Activated naive CD8-positive, alpha-beta T cell (primary cell): ENCODE results near the gene ZNF701.
A peak's percentile ranks its signal among the peaks of the same experiment; 100 is the strongest.
"Not testable (repeated sequence)": the region's sequence is repeated elsewhere in the genome, so short reads cannot be mapped to it uniquely, and the experiment has no call there.

Source experiments
- H3K27ac Mint-ChIP-seq: one replicate; pipeline ENCODE4 v1.8.0; 2021; ENCODE audit warnings: mixed read lengths
- H3K27me3 Mint-ChIP-seq: one replicate; pipeline ENCODE4 v1.8.0; 2021; ENCODE audit warnings: mixed read lengths
- H3K36me3 Mint-ChIP-seq: one replicate; pipeline ENCODE4 v1.8.0; 2021; ENCODE audit warnings: mixed read lengths
- H3K4me1 Mint-ChIP-seq: one replicate; pipeline ENCODE4 v1.8.0; 2021; ENCODE audit warnings: low read depth, mixed read lengths
- H3K4me3 Mint-ChIP-seq: one replicate; pipeline ENCODE4 v1.8.0; 2021; ENCODE audit warnings: mild to moderate bottlenecking, mixed read lengths
- H3K9me3 Mint-ChIP-seq: one replicate; pipeline ENCODE4 v1.8.0; 2021; ENCODE audit warnings: low read depth, mixed read lengths

Gene ZNF701

GRCh38 chr19:52542984-52543664 is 27.0 kb upstream of the ZNF701 start:
- Mint-ChIP-seq H3K27ac (peak overlapping the region; percentile 59), H3K9me3 (peaks cover 3% of the 10 kb centered on the region), H3K36me3 (peaks cover 49% of the 10 kb centered on the region), H3K27me3 (no peaks in the 10 kb centered on the region), H3K4me3 (peak overlapping the region; percentile 33), H3K4me1 (peaks cover 27% of the 10 kb centered on the region)

DNA sequence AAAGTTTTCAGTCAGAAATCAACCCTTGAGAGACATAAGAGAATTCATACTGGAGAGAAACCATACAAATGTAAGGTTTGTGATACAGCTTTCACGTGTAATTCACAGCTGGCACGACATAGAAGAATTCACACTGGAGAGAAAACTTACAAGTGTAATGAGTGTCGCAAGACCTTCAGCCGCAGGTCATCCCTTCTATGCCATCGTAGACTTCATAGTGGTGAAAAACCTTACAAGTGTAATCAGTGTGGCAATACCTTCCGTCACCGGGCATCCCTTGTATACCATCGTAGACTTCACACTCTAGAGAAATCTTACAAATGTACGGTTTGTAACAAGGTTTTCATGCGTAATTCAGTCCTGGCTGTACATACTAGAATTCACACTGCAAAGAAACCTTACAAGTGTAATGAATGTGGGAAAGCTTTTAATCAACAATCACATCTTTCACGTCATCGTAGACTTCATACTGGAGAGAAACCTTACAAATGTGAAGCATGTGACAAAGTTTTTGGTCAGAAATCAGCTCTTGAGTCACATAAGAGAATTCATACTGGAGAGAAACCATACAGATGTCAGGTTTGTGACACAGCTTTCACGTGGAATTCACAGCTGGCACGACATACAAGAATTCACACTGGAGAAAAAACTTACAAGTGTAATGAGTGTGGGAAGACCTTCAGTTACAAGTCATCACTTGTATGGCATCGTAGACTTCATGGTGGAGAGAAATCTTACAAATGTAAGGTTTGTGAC is 15.7 kb upstream of the ZNF701 start:
- Mint-ChIP-seq H3K9me3 (peaks cover 30% of the 10 kb centered on the region), H3K27me3 (no peaks in the 10 kb centered on the region), H3K36me3 (peaks cover 62% of the 10 kb centered on the region), H3K4me1 (no peaks in the 10 kb centered on the region), H3K27ac (no peak overlapping the region), H3K4me3 (no peak overlapping the region)

DNA sequence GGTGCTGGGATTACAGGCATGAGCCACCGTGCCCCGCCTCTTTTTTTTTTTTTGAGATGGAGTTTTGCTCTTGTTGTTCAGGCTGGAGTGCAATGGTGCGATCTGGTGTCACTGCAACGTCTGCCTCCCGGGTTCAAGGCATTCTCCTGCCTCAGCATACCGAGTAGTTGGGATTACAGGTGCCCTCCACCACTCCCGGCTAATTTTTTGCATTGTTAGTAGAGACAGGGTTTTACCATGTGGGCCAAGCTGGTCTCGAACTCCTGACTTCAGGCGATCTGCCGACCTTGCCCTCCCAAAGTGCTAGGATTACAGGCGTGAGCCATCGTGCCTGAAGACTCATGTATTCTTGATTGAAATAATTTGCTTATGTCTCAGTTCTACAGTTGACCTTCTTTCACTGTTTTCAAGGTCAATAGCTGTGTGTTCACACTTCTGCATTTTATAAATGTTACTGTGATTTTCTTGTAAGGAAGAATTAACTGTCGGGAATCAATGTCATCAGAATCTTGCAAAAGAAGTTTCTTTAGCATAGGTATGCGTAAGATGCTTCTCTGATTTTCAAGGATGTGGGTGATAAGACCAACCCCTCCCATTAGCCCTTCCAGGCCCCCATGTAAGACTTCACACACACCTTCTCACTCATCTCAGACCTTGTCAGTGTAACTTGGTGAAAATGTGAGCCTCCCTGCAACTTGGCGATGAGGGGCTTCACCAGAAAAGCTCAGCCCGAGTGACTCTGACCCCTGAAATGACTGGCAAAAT is 12.7 kb upstream of the ZNF701 start:
- H3K4me1 Mint-ChIP-seq = no peaks in the 10 kb centered on the region
- no peak overlapping the region for H3K27ac Mint-ChIP-seq
- H3K9me3 Mint-ChIP-seq = peaks cover 30% of the 10 kb centered on the region
- peaks cover 67% of the 10 kb centered on the region for H3K36me3 Mint-ChIP-seq
- no peak overlapping the region for H3K4me3 Mint-ChIP-seq
- H3K27me3 Mint-ChIP-seq = no peaks in the 10 kb centered on the region

DNA sequence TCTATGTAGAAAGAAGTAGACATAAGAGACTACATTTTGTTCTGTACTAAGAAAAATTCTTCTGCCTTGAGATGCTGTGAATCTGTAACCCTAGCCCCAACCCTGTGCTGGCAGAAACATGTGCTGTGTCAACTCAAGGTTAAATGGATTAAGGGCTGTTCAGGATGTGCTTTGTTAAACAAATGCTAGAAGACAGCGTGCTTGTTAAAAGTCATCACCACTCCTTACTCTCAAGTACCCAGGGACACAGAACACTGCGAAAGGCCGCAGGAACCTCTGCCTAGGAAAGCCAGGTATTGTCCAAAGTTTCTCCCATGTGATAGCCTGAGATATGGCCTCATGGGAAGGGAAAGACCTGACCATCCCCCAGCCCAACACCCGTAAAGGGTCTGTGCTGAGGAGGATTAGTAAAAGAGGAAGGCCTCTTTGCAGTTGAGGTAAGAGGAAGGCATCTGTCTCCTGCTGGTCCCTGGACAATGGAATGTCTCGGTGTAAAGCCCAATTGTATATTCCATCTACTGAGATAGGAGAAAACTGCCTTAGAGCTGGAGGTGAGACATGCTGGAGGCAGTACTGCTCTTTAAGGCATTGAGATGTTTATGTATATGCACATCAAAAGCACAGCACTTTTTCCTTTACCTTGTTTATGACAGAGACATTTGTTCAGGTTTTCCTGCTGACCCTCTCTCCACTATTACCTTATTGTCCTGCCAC is 11.2 kb upstream of the ZNF701 start:
- Mint-ChIP-seq H3K36me3 (peaks cover 66% of the 10 kb centered on the region), H3K9me3 (peaks cover 19% of the 10 kb centered on the region)
- H3K4me1 Mint-ChIP-seq, H3K4me3 Mint-ChIP-seq, H3K27me3 Mint-ChIP-seq, H3K27ac Mint-ChIP-seq: not testable (repeated sequence)

- H3K9me3 Mint-ChIP-seq, H3K4me3 Mint-ChIP-seq, H3K27ac Mint-ChIP-seq, H3K27me3 Mint-ChIP-seq, H3K4me1 Mint-ChIP-seq: not testable (repeated sequence)
- peaks cover 61% of the 10 kb centered on the region for H3K36me3 Mint-ChIP-seq
These were observed 8.5 kb upstream of the ZNF701 start for GRCh38 chr19:52561611-52562010.

DNA sequence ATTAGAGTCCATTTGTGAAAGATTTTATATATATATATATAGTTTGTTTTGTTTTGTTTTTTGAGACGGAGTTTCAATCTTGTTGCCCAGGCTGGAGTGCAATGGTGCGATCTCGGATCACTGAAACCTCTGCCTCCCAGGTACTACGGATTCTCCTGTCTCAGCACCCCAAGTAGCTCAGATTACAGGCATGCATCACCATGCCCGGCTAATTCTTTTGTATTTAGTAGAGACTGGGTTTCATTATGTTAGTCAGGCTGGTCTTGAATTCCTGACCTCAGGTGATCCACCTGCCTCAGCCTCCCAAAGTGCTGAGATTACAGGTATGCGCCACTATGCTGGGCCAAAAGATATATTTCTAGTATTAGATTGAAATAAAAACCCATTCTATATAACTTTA is 4.0 kb upstream of the ZNF701 start:
- Mint-ChIP-seq H3K27ac (no peak overlapping the region), H3K4me3 (no peak overlapping the region), H3K9me3 (peaks cover 13% of the 10 kb centered on the region), H3K27me3 (no peaks in the 10 kb centered on the region), H3K36me3 (peaks cover 37% of the 10 kb centered on the region), H3K4me1 (peaks cover 13% of the 10 kb centered on the region)

DNA sequence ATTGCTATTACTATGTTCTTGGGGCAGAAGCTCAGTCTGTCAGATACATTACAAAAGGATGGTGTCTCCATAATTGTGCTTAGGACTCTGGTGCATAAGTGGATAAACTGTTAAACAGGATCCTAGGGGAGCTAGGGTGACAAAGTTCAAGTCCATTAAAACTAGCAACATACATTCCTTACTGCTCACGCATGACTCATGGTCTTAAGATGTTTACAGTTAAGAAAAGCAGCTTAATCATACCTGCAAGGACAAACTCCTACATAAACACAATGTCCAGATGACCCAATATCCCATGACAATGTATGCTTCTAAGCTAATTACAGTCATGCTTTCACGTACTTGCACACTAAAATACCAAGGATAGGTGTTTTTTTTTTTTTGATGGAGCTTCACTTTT is 3.5 kb upstream of the ZNF701 start:
- Mint-ChIP-seq H3K27ac (no peak overlapping the region), H3K9me3 (peaks cover 13% of the 10 kb centered on the region), H3K4me1 (peaks cover 16% of the 10 kb centered on the region), H3K4me3 (no peak overlapping the region), H3K36me3 (peaks cover 37% of the 10 kb centered on the region), H3K27me3 (no peaks in the 10 kb centered on the region)

DNA sequence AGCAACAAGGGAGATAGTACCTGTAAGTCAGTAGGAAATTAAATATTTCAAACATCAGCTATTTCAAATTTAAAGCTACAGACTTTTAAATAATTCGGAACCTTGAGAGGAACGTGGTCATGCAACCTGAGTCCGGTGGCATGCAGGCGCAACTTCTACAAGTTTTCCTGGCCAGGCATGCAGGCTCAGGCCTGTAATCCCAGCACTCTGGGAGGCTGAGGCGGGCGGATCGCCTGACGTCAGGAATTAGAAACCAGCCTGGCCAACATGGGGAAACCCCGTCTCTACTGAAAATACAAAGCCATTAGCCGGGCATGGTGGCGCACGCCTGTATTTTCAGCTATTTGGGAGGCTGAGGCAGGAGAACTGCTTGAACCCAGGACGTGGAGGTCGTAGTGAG is 2.2 kb upstream of the ZNF701 start:
- H3K27ac Mint-ChIP-seq = no peak overlapping the region
- peaks cover 27% of the 10 kb centered on the region for H3K4me1 Mint-ChIP-seq
- peaks cover 38% of the 10 kb centered on the region for H3K36me3 Mint-ChIP-seq
- no peaks in the 10 kb centered on the region for H3K27me3 Mint-ChIP-seq
- peaks cover 20% of the 10 kb centered on the region for H3K9me3 Mint-ChIP-seq
- no peak overlapping the region for H3K4me3 Mint-ChIP-seq

DNA sequence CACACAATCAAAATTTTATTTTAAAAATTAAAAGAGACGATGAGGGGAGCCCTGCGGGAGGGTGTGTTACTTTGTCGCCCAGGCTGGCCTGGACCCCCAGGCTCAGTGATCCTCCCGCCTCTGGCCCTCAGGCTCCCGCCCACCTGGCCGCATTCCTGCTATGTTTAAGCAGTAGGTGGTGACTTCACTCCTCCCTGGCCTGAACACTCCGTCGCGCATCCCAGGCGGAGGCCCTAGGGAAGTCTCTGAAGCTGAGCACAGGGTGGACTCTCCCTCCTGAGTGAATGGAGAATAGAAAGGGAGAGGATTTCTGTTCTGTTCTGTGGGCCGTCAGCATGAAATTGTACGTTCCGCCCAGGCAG is 468 bp upstream of the ZNF701 start:
- Mint-ChIP-seq H3K9me3 (peaks cover 27% of the 10 kb centered on the region), H3K4me1 (peaks cover 31% of the 10 kb centered on the region), H3K36me3 (peaks cover 35% of the 10 kb centered on the region), H3K4me3 (peak overlapping the region; percentile 93)
- not testable (repeated sequence) for H3K27ac Mint-ChIP-seq, H3K27me3 Mint-ChIP-seq

DNA sequence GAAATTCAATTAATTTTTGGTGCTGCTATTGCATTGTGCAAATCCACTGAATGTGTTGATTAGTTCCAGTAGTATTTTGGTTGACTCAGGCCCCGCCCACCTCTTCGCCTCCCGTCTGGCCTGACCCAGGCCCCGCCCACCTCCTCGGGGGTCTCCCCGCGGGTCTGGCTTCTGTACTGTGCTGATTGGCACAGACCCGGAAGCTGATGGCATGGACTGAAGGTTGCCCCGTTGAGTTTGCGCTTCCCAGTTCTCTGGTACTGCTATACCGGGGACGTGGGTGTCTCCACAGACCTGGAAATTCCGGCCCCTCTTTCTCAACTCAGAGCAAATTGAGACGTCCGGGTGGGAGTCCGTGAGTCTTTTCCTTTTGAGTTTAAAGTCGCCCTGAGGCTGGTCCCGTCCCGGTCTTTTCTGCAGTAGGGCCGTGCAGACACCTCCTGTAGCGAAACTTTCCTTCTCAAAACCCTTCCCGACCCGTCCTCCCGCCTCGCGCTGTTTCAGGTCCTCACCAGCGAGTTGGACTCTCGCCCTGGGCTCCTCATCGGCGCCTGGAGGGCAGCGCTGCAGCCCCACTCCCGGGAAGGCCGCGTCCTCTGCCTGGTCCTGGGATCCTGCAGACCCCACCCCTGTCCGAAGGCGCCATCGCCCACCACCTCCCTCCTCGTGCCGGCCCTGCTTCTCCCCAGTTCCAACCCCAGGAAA is 14.8 kb downstream of the ZNF701 start:
- no peak overlapping the region for H3K4me3 Mint-ChIP-seq
- peaks cover 49% of the 10 kb centered on the region for H3K36me3 Mint-ChIP-seq

DNA sequence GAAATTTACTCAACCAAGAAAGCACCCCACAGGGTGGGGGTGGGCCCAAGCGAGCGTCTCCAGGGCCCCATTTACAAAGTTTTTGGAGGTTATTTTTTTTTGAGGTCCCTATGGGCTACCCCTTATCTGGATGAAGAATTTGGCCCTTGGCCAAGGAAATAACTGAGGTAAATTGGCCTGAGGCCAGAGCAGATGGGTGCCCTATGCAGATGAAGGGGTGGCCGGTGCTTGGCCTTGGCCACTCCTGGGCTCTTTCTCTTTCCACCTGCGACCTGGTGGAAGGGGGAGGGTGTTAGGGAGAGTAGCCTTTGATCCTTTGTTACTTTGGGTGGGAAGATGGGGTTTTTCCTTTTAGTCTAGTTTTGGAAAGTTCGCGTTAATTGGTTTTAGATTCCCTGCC is 15.5 kb downstream of the ZNF701 start:
- H3K27ac Mint-ChIP-seq = no peak overlapping the region
- H3K4me3 Mint-ChIP-seq = no peak overlapping the region
- no peaks in the 10 kb centered on the region for H3K27me3 Mint-ChIP-seq
- H3K9me3 Mint-ChIP-seq = peaks cover 24% of the 10 kb centered on the region
- peaks cover 51% of the 10 kb centered on the region for H3K36me3 Mint-ChIP-seq
- no peaks in the 10 kb centered on the region for H3K4me1 Mint-ChIP-seq

More for the DNA sequence above, 14.8 kb downstream of the ZNF701 start:
- Mint-ChIP-seq H3K9me3 (peaks cover 21% of the 10 kb centered on the region), H3K27me3 (no peaks in the 10 kb centered on the region), H3K4me1 (no peaks in the 10 kb centered on the region), H3K27ac (no peak overlapping the region)

DNA sequence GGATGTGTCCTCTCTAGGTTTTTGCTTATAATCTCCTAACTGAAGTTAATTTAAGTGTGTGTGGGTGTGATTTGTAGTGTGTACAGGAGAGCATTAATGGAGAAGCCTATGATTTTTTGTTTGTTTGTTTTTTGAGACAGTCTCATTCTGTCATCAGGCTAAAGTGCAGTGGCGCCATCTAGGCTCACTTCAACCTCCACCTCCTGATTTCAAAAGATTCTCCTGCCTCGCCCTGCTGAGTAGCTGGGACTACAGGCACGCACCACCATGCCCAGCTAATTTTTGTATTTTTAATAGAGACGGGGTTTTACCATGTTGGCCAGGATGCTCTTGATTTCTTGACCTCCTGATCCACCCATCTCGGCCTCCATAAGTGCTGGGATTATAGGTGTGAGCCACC is 20.6 kb downstream of the ZNF701 start:
- Mint-ChIP-seq H3K27ac (no peak overlapping the region), H3K36me3 (peaks cover 34% of the 10 kb centered on the region), H3K4me1 (no peaks in the 10 kb centered on the region), H3K27me3 (no peaks in the 10 kb centered on the region), H3K9me3 (peaks cover 3% of the 10 kb centered on the region), H3K4me3 (no peak overlapping the region)

GRCh38 chr19:52592301-52592700 is 22.2 kb downstream of the ZNF701 start:
- Mint-ChIP-seq H3K27me3 (no peaks in the 10 kb centered on the region), H3K36me3 (peaks cover 44% of the 10 kb centered on the region), H3K27ac (no peak overlapping the region), H3K4me3 (no peak overlapping the region), H3K9me3 (peaks cover 14% of the 10 kb centered on the region), H3K4me1 (no peaks in the 10 kb centered on the region)

GRCh38 chr19:52593441-52593840 is 23.4 kb downstream of the ZNF701 start:
- H3K9me3 Mint-ChIP-seq = peaks cover 16% of the 10 kb centered on the region

More at GRCh38 chr19:52593441-52593840, 23.4 kb downstream of the ZNF701 start:
- H3K4me3 Mint-ChIP-seq, H3K4me1 Mint-ChIP-seq, H3K27ac Mint-ChIP-seq, H3K27me3 Mint-ChIP-seq: not testable (repeated sequence)
- H3K36me3 Mint-ChIP-seq = peaks cover 39% of the 10 kb centered on the region
